Measurements from ENCODE around the gene SLC25A13. TPM values are rescaled to one million over a fixed set of nuclear protein-coding genes. Genes with fewer than 3 reads are reported as not detected.

The SLC25A13 gene
- total and polyA plus RNA-seq, 9 donors, result 11.4 to 32.6 (median 23.1) TPM

GRCh38 chr7:96287132-96287531, 34.8 kb downstream of the SLC25A13 start:
- H3K9me3 ChIP-seq, result no peaks in the 10 kb centered on the region
- no peak overlapping the region for H3K27ac ChIP-seq
- 86 to 92% (median 90%) methylated on average over 3 of the region's 3 CpGs for WGBS, 3 donors
- no peak for DNase-seq
- TF ChIP-seq CTCF (IDR thresholded peaks at IDR 0.05) (no peak), EP300 (IDR thresholded peaks at IDR 0.05) (no peak), POLR2A (IDR thresholded peaks at IDR 0.05) (no peak)
- H3K36me3 ChIP-seq, result no peaks in the 10 kb centered on the region
- H3K4me3 ChIP-seq, result no peak overlapping the region
- H3K27me3 ChIP-seq, result no peaks in the 10 kb centered on the region
- intact Hi-C loops (cut with DNase I), result no loop called here
- H3K4me1 ChIP-seq (ENCODE audit: insufficient read depth), result no peaks in the 10 kb centered on the region

DNA sequence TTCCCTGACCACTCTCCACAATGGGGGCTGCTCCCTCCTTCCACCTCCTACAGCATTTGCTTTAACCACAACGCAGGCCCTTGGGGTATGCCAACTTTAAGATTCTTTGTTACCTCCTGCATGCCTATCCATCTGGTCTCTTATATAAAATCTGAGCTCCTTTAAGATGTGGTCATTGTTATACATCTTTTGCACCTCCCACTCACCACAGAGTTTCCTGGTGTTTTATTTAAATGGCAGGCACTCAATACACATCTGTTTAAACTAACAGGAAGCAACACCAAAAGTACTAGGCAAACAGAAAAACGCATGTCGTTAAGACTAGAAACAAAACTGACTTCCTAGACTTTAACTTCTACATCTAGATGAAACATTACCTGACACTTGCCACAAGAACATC, 36.3 kb downstream of the SLC25A13 start:
- Histone ChIP-seq H3K9me3 (no peaks in the 10 kb centered on the region), H3K27me3 (no peaks in the 10 kb centered on the region), H3K4me3 (no peak overlapping the region), H3K36me3 (no peaks in the 10 kb centered on the region), H3K4me1 (ENCODE audit: insufficient read depth) (no peaks in the 10 kb centered on the region), H3K27ac (no peak overlapping the region)
- intact Hi-C loops (cut with DNase I), result no loop called here
- WGBS, 3 donors, result 60 to 74% (median 72%) methylated on average over 3 of the region's 3 CpGs
- TF ChIP-seq EP300 (IDR thresholded peaks at IDR 0.05) (no peak), CTCF (IDR thresholded peaks at IDR 0.05) (no peak), POLR2A (IDR thresholded peaks at IDR 0.05) (no peak)
- DNase-seq, result no peak

GRCh38 chr7:96284835-96285234, 37.1 kb downstream of the SLC25A13 start:
- H3K4me1 ChIP-seq (ENCODE audit: insufficient read depth), result peaks cover 3% of the 10 kb centered on the region
- no peak overlapping the region for H3K4me3 ChIP-seq
- H3K27ac ChIP-seq, result no peak overlapping the region
- no peaks in the 10 kb centered on the region for H3K27me3 ChIP-seq
- no peaks in the 10 kb centered on the region for H3K9me3 ChIP-seq
- no peaks in the 10 kb centered on the region for H3K36me3 ChIP-seq
- no peak for DNase-seq
- 95 to 98% (median 95%) methylated on average over 3 of the region's 3 CpGs for WGBS, 3 donors
- TF ChIP-seq EP300 (IDR thresholded peaks at IDR 0.05) (no peak), CTCF (IDR thresholded peaks at IDR 0.05) (no peak), POLR2A (IDR thresholded peaks at IDR 0.05) (no peak)
- intact Hi-C loops (cut with DNase I), result no loop called here

- intact Hi-C loops (cut with DNase I), result no loop called here
- H3K4me1 ChIP-seq (ENCODE audit: insufficient read depth), result peaks cover 3% of the 10 kb centered on the region
- no peaks in the 10 kb centered on the region for H3K36me3 ChIP-seq
- H3K27ac ChIP-seq, result no peak overlapping the region
- no peak for TF ChIP-seq CTCF (IDR thresholded peaks at IDR 0.05)
- TF ChIP-seq EP300 (IDR thresholded peaks at IDR 0.05), result no peak
- no peak for TF ChIP-seq POLR2A (IDR thresholded peaks at IDR 0.05)
- no peak overlapping the region for H3K4me3 ChIP-seq
- 95 to 98% (median 98%) methylated on average over 2 of the region's 2 CpGs for WGBS, 3 donors
- H3K9me3 ChIP-seq, result no peaks in the 10 kb centered on the region
- H3K27me3 ChIP-seq, result no peaks in the 10 kb centered on the region
- DNase-seq, result no peak
These were observed 37.7 kb downstream of the SLC25A13 start for GRCh38 chr7:96284240-96284639.

DNA sequence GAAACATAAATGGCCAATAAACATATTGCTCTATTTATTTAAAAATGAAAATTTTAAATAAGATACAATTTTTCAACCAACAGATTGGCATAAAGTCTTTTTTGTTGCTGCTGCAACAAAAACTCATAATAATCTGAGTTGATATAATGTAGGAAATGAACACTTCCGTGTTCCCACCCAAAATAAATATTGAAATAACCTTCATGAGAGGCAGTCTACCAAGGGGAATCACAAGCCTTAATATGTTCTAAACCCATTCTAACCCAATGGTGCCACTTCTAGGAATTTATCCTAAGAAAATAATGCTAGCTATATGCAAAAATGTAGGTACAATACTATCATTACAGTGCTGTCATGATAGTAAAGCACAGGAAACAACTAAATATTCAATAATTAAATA, 39.1 kb downstream of the SLC25A13 start:
- no peak overlapping the region for H3K4me3 ChIP-seq
- WGBS, 3 donors, result 25 to 44% (median 33%) methylated on average over 1 of the region's 1 CpG
- H3K27me3 ChIP-seq, result no peaks in the 10 kb centered on the region

More for the DNA sequence above, 39.1 kb downstream of the SLC25A13 start:
- Histone ChIP-seq H3K9me3 (no peaks in the 10 kb centered on the region), H3K27ac (no peak overlapping the region), H3K4me1 (ENCODE audit: insufficient read depth) (peaks cover 3% of the 10 kb centered on the region), H3K36me3 (no peaks in the 10 kb centered on the region)
- intact Hi-C loops (cut with DNase I), result no loop called here
- no peak for DNase-seq
- no peak for TF ChIP-seq CTCF (IDR thresholded peaks at IDR 0.05)
- TF ChIP-seq EP300 (IDR thresholded peaks at IDR 0.05), result no peak
- TF ChIP-seq POLR2A (IDR thresholded peaks at IDR 0.05), result no peak
